PC-9 (cell line): ENCODE data around the gene HGS. TPM values are rescaled to one million over a fixed set of nuclear protein-coding genes. Genes with fewer than 3 reads are reported as not detected.

Experiments used
- BruUV-seq: library from RNA; stranded (reverse); fragments of 400-500 nt; replicated peaks from 2 replicates; lab custom pipeline; 2021; lab: Mats Ljungman, UMichigan
- CTCF ChIA-PET: fragments of 300-600 bp; sonication (Branson Sonifier 250); formaldehyde crosslinking; loops from one replicate; lab custom pipeline; 2022; ENCODE audit warnings: antibody characterized with exemption; lab: Charles Lee
- POLR2A ChIA-PET: fragments of 300-600 bp; sonication (Branson Sonifier 250); formaldehyde crosslinking; loops from one replicate; lab custom pipeline; 2022; ENCODE audit warnings: antibody characterized with exemption; ENCODE audit not compliant: unreplicated experiment; lab: Charles Lee
- DNase-seq, 2 experiments: peaks; one replicate each; pipeline versions ENCODE4 v3.0.0 to v3.0.0-alpha.2; 2015 to 2022; ENCODE audit warnings: mixed read lengths in 1 of 2
- H2AFZ ChIP-seq: fragments of 200-600 bp; sonication (generic); 2 replicates; pipeline ENCODE4 v1.8.1; 2017; ENCODE audit warnings: antibody characterized with exemption
- H3F3A ChIP-seq: fragments of 200-600 bp; sonication (generic); 2 replicates; pipeline ENCODE4 v1.8.1; 2017; ENCODE audit warnings: antibody characterized with exemption, mild to moderate bottlenecking, low read depth; ENCODE audit not compliant: insufficient read depth
- H3K27ac ChIP-seq: fragments of 200-600 bp; sonication (generic); 2 replicates; pipeline ENCODE4 v1.6.1; 2016; ENCODE audit warnings: mixed run types
- H3K27me3 ChIP-seq: fragments of 200-600 bp; sonication (generic); 2 replicates; pipeline ENCODE4 v1.6.1; 2016; ENCODE audit warnings: low read depth, mixed run types; ENCODE audit not compliant: insufficient read depth
- H3K36me3 ChIP-seq: fragments of 200-600 bp; sonication (generic); 2 replicates; pipeline ENCODE4 v1.6.1; 2016; ENCODE audit warnings: low read depth, mixed run types
- H3K4me1 ChIP-seq: fragments of 200-600 bp; sonication (generic); replicated peaks from 2 replicates; pipeline ENCODE4 v1.6.1; 2016; ENCODE audit warnings: mixed run types; ENCODE audit not compliant: insufficient read depth
- H3K4me2 ChIP-seq: fragments of 200-600 bp; sonication (generic); 2 replicates; pipeline ENCODE4 v1.6.1; 2017; ENCODE audit warnings: mixed run types
- H3K4me3 ChIP-seq: fragments of 200-600 bp; sonication (generic); 2 replicates; pipeline ENCODE4 v1.6.1; 2016; ENCODE audit warnings: mixed run types
- H3K79me2 ChIP-seq: fragments of 200-600 bp; sonication (generic); 2 replicates; pipeline ENCODE4 v1.6.1; 2017; ENCODE audit warnings: low read depth, mixed run types
- H3K9me2 ChIP-seq: fragments of 200-600 bp; sonication (generic); 2 replicates; pipeline ENCODE4 v1.8.1; 2017; ENCODE audit warnings: mild to moderate bottlenecking; ENCODE audit not compliant: insufficient read depth
- H3K9me3 ChIP-seq: fragments of 200-600 bp; sonication (generic); 2 replicates; pipeline ENCODE4 v1.8.1; 2016; ENCODE audit warnings: low read depth; ENCODE audit not compliant: insufficient read depth
- H4K20me1 ChIP-seq: fragments of 200-600 bp; sonication (generic); 2 replicates; pipeline ENCODE4 v1.8.1; 2017; ENCODE audit not compliant: insufficient read depth
- CTCF ChIP-seq: fragments of 200-600 bp; sonication (generic); conservative IDR thresholded peaks from 2 replicates; pipeline ENCODE4 v1.6.1; 2017; ENCODE audit warnings: mixed run types, antibody characterized with exemption, mild to moderate bottlenecking, moderate library complexity
- EZH2 ChIP-seq: fragments of 200-600 bp; sonication (generic); IDR thresholded peaks from 2 replicates; pipeline ENCODE4 v1.8.0; 2017; ENCODE audit warnings: antibody characterized with exemption, low read depth
- intact Hi-C: fragments of 100-400 bp; cut with micrococcal nuclease; formaldehyde crosslinking; loops from one replicate; pipeline ENCODE4 v1.10.0; 2022; ENCODE audit not compliant: unreplicated experiment
- total RNA-seq: library from RNA; stranded (reverse); gene quantifications from 2 replicates; pipeline ENCODE4 v1.2.3, GENCODE V29; 2021

The HGS gene
- total RNA-seq, 1 experiment from 2014 or later: 166 TPM

- no TSS peak for BruUV-seq
- ChIA-PET POLR2A (interaction anchor here (0.6 to 0.7 kb wide), 3 partner anchors 9 to 365 kb away, joined by 3 to 18 read pairs (median 14); no protein-coding TSS in a partner anchor), CTCF (no interaction called here)
- peaks cover 27% of the 10 kb centered on the region for H3K79me2 ChIP-seq
- H3K4me2 ChIP-seq: peak within 1 kb of the TSS; percentile 88
- intact Hi-C loops: loop anchor here (2.0 to 5.0 kb wide), 2 partner anchors 75 to 149 kb away; partner anchors contain the start of genes NPLOC4, P4HB and TSPAN10
- H3K4me3 ChIP-seq: peak within 1 kb of the TSS; percentile 77
- H3K9me2 ChIP-seq: no peaks in the 10 kb centered on the region
- TF ChIP-seq CTCF (no peak), EZH2 (no peak)
- DNase-seq: peak; percentile 75 to 96
- H3K4me1 ChIP-seq: peaks cover 24% of the 10 kb centered on the region
- H3K27me3 ChIP-seq: no peaks in the 10 kb centered on the region
- H2AFZ ChIP-seq: no peak within 1 kb of the TSS
- no peaks in the 10 kb centered on the region for H3K36me3 ChIP-seq
- no peaks in the 10 kb centered on the region for H3K9me3 ChIP-seq
- peak within 1 kb of the TSS; percentile 50 for H3K27ac ChIP-seq
- H4K20me1 ChIP-seq: 0 out of 2 replicates have a peak, but pooled peaks cover 3% of the 10 kb centered on the region
- peaks cover 26% of the 10 kb centered on the region; the same call in 1 of the 2 replicates for H3F3A ChIP-seq
These were observed 28.1 kb downstream of the HGS start, which contains the start of gene SLC25A10 for GRCh38 chr17:81711814-81712467. Gene SLC25A10 (plus strand): TSS chr17:81712284. CDS start chr17:81712427, 143 bp downstream.

GRCh38 chr17:81712468-81713003, 28.7 kb downstream of the HGS start:
- no peak overlapping the region for H2AFZ ChIP-seq
- intact Hi-C loops: loop anchor here (1.0 to 5.0 kb wide), 3 partner anchors 10 to 148 kb away; partner anchors contain the start of genes NPLOC4, P4HB and TSPAN10
- H3K4me2 ChIP-seq: peak overlapping the region; percentile 88
- peak overlapping the region; percentile 46 for H3K27ac ChIP-seq
- no peaks in the 10 kb centered on the region for H3K9me3 ChIP-seq
- ChIA-PET POLR2A (interaction anchor here (0.6 to 0.7 kb wide), 3 partner anchors 9 to 662 kb away, joined by 3 read pairs; no protein-coding TSS in a partner anchor), CTCF (no interaction called here)
- peak in 1 of 2 experiments; percentile 64 for DNase-seq
- peaks cover 26% of the 10 kb centered on the region; the same call in 1 of the 2 replicates for H3F3A ChIP-seq
- H3K4me3 ChIP-seq: peak overlapping the region; percentile 77
- H3K36me3 ChIP-seq: no peaks in the 10 kb centered on the region
- no peak for TF ChIP-seq CTCF
- no peak for TF ChIP-seq EZH2
- peaks cover 27% of the 10 kb centered on the region for H3K79me2 ChIP-seq
- no TSS peak for BruUV-seq
- 0 out of 2 replicates have a peak, but pooled peaks cover 3% of the 10 kb centered on the region for H4K20me1 ChIP-seq
- H3K4me1 ChIP-seq: peaks cover 24% of the 10 kb centered on the region
- no peaks in the 10 kb centered on the region for H3K27me3 ChIP-seq
- no peaks in the 10 kb centered on the region for H3K9me2 ChIP-seq

GRCh38 chr17:81713004-81713555, 29.3 kb downstream of the HGS start:
- Histone ChIP-seq H3K27ac (peak overlapping the region; percentile 46), H3K36me3 (no peaks in the 10 kb centered on the region), H3K4me3 (peak overlapping the region; percentile 77), H3K4me1 (peaks cover 24% of the 10 kb centered on the region), H3K9me2 (no peaks in the 10 kb centered on the region), H3K9me3 (no peaks in the 10 kb centered on the region), H4K20me1 (0 out of 2 replicates have a peak, but pooled peaks cover 3% of the 10 kb centered on the region), H3K4me2 (peak overlapping the region; percentile 88), H3F3A (peaks cover 28% of the 10 kb centered on the region; the same call in 1 of the 2 replicates), H3K79me2 (peaks cover 27% of the 10 kb centered on the region), H2AFZ (no peak overlapping the region), H3K27me3 (no peaks in the 10 kb centered on the region)
- intact Hi-C loops: loop anchor here (1.0 to 5.0 kb wide), 3 partner anchors 9 to 148 kb away; partner anchors contain the start of genes NPLOC4, P4HB and TSPAN10
- TF ChIP-seq CTCF (no peak), EZH2 (no peak)
- BruUV-seq: TSS peak; percentile 25
- DNase-seq: peak; percentile 58 to 61
- ChIA-PET CTCF (interaction anchor here (0.6 kb wide), 1 partner anchor 39 kb away, joined by 3 read pairs; no protein-coding TSS in a partner anchor), POLR2A (interaction anchor here (0.6 to 0.7 kb wide), 3 partner anchors 81 to 663 kb away, joined by 3 to 10 read pairs (median 3); no protein-coding TSS in a partner anchor)
